Astrocyte (in vitro differentiated cells and primary cell): ENCODE data around the gene HHLA2.

Source experiments
- CTCF ChIP-seq: IDR thresholded peaks from 2 replicates; pipeline ENCODE4 v1.5.1; 2011; ENCODE audit warnings: low read depth, mild to moderate bottlenecking, inconsistent platforms, low read length, moderate library complexity; ENCODE audit not compliant: insufficient read depth
- EZH2 ChIP-seq: IDR thresholded peaks from 2 replicates; pipeline ENCODE4 v1.6.1; 2012; ENCODE audit warnings: mild to moderate bottlenecking, low read length, inconsistent platforms; ENCODE audit not compliant: insufficient read depth

- TF ChIP-seq EZH2 (no peak), CTCF (no peak)
Measured at GRCh38 chr3:108415661-108416060, 119.3 kb downstream of the HHLA2 start.
